GM18517 (cell line): ENCODE results near the gene TBXAS1.

Experiments
- ATAC-seq: cut with Tn5 transposase; IDR thresholded peaks from one replicate; pipeline ENCODE4 v1.9.1; 2021; ENCODE audit warnings: mild to moderate bottlenecking, moderate library complexity; ENCODE audit not compliant: unreplicated experiment

The TBXAS1 gene

DNA sequence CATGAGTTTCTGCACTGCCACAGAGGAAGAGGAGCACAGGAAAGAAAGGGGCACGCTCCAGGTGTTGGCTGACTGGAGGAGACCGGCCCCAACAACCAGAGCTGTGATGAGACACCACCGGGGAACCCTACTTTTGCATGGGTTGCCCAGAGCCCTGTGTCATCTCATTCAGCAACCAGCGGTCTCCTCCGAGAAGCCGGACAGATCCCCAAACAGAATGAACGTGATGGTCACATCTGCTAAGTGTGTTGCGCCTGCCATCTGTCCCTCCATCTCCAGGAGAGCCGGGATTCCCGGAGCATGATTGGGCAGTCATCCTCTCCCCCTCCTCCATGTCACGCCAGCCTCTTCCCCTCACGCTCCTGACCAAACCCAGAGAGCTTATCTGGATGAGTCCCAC, 210.8 kb downstream of the TBXAS1 start:
- ATAC-seq = no peak

- ATAC-seq = no peak
Observed at GRCh38 chr7:140041659-140042385, 212.8 kb downstream of the TBXAS1 start.

DNA sequence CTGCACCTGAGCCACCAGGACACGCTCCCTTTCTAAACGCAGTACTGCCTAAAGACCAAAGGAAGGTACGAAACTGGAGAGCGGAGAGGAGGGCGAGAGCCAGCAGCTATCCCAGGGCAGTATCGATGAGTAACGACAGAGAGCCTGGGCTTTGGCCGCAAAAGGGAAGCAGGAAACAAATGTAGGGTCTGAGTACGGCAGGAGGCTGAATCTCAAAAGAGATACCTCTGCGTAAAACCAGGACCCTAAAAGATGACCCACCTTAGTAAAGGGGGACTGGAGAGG, 213.3 kb downstream of the TBXAS1 start:
- ATAC-seq = no peak

GRCh38 chr7:140044251-140044650, 215.2 kb downstream of the TBXAS1 start:
- no peak for ATAC-seq

GRCh38 chr7:140045697-140046096, 216.6 kb downstream of the TBXAS1 start:
- no peak for ATAC-seq

DNA sequence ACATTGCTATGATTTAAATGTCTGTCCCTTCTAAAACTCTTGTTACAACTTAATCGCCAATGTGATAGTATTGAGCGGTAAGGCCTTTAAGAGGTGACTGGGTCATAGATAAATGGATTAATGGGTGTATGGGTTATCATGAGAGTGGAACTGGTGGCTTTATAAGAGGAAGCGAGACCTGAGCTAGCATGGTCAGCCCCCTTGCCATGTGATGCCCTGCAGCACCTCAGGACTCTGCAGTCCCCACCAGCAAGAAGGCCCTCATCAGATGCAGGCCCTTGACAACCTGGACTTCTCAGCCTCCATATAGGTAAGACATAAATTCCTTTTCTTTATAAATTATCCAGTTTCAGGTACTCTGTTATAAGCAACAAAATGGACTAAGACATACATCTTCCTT, 218.1 kb downstream of the TBXAS1 start:
- no peak for ATAC-seq

DNA sequence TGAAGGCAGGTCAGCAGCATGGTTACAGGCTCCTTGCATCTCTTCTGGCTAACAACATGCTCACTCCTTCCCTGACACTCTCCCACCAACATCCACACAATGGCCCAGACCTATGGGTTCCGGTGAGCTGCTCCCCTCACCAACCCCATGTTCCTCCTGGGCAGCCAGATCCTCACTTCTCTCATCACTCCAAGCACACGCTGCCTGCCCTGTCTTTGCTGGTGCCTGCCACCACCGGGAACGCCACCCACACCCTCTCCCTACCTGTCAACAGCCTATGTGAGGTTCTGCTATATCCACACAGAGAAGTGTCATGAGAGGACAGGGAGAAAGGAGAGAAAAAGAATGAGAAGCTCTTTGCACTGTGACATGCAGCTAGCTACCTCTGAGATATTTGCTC, 219.1 kb downstream of the TBXAS1 start:
- ATAC-seq = no peak

DNA sequence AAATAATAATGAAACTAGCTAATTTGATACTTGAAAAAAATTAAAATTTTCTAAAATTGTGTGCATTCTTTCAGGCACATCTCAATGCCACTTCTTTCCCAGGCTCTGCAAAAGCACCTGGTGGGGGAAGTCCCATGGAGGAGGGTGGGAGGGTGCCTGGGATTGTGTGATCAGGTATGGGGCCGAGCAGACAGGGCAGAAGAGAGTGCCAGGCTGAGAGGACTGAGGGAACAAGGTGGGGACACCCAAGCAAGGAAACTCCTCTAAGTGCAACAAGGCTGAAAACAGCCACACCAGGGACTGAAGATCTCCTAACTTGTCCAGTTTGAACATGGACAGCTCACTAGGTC, 219.9 kb downstream of the TBXAS1 start:
- no peak for ATAC-seq

GRCh38 chr7:140049339-140050024, 220.4 kb downstream of the TBXAS1 start:
- no peak for ATAC-seq

DNA sequence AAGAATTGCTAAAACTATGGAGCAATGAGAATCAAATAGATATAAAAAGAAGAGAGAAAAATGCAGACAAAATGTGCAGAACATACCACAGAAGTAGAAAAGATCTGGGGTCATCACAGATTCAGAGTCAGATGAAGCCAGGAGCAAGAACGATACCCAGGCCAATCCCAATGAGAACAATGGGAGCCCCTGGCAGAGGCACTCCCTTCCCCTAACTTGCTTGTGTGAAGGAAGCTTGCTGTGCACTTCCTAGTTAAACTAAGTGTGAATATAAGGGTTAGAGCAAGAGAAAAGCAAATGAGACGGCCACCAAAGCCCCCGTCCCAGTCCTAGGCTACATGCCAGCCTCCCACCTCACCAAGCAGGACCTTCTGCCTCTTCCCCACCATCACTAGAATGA, 221.0 kb downstream of the TBXAS1 start:
- ATAC-seq = no peak

GRCh38 chr7:140051820-140052219, 222.8 kb downstream of the TBXAS1 start:
- no peak for ATAC-seq

- peak; percentile 94 for ATAC-seq
Observed at GRCh38 chr7:140053812-140054539, 224.9 kb downstream of the TBXAS1 start.

DNA sequence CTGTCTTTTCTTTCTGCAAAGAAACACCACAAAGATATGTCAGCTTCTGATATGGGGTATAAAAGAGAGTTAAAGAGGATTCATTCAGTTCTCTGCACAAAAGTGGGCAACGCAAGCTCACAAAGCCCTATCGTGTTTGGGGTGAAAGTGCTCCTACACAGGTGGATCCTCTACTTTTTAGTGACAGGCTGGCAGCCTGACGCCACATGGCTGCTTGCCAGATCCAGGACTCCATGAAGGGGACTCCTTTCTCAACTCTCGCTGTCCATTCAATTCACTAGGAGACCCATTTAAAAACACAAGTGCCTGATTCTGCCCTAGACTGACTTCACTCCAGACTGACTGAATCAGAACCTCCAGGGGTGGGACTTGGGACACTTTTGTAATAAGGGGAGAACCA, 225.7 kb downstream of the TBXAS1 start:
- no peak for ATAC-seq

DNA sequence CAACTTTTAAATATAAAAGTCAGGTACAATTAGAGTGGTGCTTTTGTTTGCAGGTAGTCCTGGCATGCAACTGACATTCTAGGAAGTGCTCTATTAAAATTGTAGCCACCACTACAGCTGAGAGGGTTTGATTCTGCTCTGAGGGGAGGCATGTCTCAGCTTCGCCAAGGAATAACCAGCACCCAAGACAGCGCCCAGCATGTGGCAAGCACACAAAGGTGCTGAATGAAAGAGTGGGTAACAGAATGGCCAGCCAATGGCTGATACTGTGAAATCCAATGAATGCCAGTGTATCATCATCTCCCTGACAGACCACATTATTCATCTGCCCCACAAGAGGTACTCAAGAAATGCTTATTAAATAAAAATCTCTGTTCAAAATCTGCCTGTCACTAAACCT, 226.8 kb downstream of the TBXAS1 start:
- no peak for ATAC-seq

DNA sequence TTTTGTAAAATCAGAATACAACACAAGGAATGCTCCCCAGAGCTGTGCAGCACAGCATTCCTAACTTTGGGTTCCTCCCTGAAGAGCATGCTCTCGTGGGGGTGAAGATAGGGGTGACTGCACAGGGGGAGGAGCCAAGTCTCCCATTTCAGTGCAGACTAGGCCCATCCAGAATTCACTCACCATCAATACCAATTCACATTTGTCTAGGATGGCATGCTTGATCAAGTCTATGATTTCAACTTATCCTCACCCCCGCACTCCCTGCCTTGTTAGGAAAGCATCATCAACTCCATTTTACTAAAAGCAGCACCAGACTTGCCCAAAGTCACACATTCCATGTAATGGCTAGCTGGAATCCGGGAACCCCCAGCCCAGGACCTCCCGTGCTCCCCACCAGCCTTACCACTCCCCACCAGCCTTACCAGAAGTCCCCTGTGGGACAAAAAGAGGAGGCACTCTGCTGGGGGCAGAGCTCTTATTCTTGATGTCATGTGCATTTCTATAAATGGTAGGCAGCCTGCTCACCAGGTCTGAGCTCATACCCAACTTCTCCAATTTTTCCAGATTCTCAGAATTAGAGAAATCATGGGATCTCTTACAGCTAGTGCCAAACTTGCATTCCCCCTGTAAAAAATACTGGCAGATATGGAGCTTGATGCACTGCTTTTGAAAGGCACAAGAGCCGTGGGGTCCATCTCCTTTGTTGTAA, 227.5 kb downstream of the TBXAS1 start:
- ATAC-seq = no peak

GRCh38 chr7:140057143-140057535, 228.1 kb downstream of the TBXAS1 start:
- ATAC-seq = no peak

DNA sequence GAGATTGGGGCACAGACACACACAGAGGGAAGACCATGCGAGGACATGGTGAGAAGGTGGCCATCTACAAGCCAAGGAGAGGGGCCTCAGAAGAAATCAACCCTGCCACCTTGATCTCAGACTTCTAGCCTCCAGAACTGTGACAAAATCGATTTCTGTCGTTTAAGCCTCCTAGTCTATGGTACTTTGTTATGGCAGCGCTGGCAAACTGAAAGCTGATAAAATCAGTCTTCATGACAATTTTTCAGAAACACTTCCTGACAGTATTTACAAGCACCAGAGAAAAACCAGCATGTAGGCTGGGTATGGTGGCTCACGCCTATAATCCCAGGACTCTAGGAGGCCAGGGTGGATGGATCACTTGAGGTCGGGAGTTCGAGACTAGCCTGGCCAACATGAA, 229.5 kb downstream of the TBXAS1 start:
- no peak for ATAC-seq

GRCh38 chr7:140059273-140060242, 230.5 kb downstream of the TBXAS1 start:
- ATAC-seq = no peak

GRCh38 chr7:140060243-140060630, 231.2 kb downstream of the TBXAS1 start:
- ATAC-seq = no peak

DNA sequence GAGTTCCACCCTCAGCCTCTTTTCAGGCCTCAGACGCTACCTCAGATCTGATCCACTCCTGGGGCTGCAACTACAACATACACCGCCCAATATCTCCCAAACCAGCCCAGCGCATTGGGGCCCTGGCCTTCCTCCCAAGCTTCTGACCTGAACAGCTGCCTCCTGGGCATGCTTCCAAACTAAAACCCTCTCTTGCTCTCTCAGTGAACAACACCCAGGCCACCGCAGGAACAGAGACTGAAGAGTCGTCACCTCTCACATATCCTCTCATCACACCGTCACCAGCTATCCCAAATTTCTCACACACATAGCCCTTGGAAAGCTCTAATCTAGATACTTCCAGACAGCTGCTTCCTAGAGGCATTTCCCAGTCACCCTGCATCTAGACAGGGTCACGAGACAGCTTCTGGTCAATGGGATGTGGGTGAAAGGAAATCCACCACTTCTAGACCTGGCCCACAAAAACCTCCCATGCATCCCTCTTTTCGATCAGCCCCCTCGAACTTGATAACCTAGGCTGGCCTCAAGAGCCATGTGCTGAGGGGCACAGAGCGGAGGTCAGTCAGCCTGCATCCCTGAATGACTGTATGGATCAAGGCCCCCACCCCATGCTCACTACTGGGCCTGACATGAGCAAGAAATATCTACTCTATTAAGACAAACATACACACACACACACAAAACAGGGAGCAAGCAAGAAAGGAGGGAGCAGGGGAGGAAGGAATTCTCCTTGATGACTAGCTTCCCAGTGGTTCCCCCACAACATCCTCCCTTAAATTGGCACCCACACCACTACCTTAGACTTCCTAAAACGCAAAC, 231.9 kb downstream of the TBXAS1 start:
- ATAC-seq = no peak
